Panc1 (cell line): ENCODE results near the gene MAN2B1. TPM values are rescaled to one million over a fixed set of nuclear protein-coding genes. Genes with fewer than 3 reads are reported as not detected.

ENCODE experiments used
- ATAC-seq: fragments of 200-7000 bp; cut with Tn5 transposase; 2 replicates; pipeline ENCODE4 v1.9.1; 2020; ENCODE audit warnings: mild to moderate bottlenecking, moderate library complexity
- BruUV-seq: library from RNA; stranded (reverse); fragments of 400-500 nt; replicated peaks from 2 replicates; lab custom pipeline; 2021; lab: Mats Ljungman, UMichigan
- CTCF ChIA-PET: fragments of 300-600 bp; sonication (Branson Sonifier 250); formaldehyde crosslinking; loops from one replicate; lab custom pipeline; 2022; ENCODE audit warnings: antibody characterized with exemption; lab: Charles Lee
- POLR2A ChIA-PET: fragments of 300-600 bp; sonication (Branson Sonifier 250); formaldehyde crosslinking; loops from one replicate; lab custom pipeline; 2022; ENCODE audit warnings: antibody characterized with exemption; lab: Charles Lee
- DNase-seq: peaks from one replicate; pipeline ENCODE4 v3.0.0-alpha.2; 2010; ENCODE audit warnings: low read depth, low spot score
- H3K27ac ChIP-seq: 2 replicates; pipeline ENCODE4 v1.5.1; 2011; ENCODE audit warnings: mild to moderate bottlenecking, low read length, inconsistent platforms
- H3K27me3 ChIP-seq: fragments of 200-500 bp; sonication (Bioruptor generic); 2 replicates; pipeline ENCODE4 v1.6.0; 2014; ENCODE audit warnings: low read length, inconsistent platforms; ENCODE audit not compliant: control insufficient read depth, insufficient read depth
- H3K36me3 ChIP-seq: fragments of 200-500 bp; sonication (Bioruptor generic); 2 replicates; pipeline ENCODE4 v1.5.1; 2014; ENCODE audit warnings: inconsistent platforms, mild to moderate bottlenecking, low read length, moderate library complexity; ENCODE audit not compliant: control insufficient read depth, insufficient read depth
- H3K4me1 ChIP-seq: 2 replicates; pipeline ENCODE4 v1.5.1; 2011; ENCODE audit warnings: inconsistent platforms, mild to moderate bottlenecking, low read length, moderate library complexity; ENCODE audit not compliant: control insufficient read depth, insufficient read depth
- H3K4me3 ChIP-seq, 2 experiments: 2 replicates each; pipeline ENCODE4 v1.5.1; 2011 to 2012; ENCODE audit warnings: low read depth in 2 of 2, low read length in 2 of 2, mild to moderate bottlenecking in 2 of 2, inconsistent platforms in 1 of 2, moderate library complexity in 1 of 2
- H3K9me3 ChIP-seq: fragments of 200-500 bp; sonication (Bioruptor generic); 2 replicates; pipeline ENCODE4 v1.5.1; 2014; ENCODE audit warnings: low read depth, mild to moderate bottlenecking, inconsistent platforms, low read length, moderate library complexity; ENCODE audit not compliant: control insufficient read depth, insufficient read depth
- CTCF ChIP-seq: fragments of 450-650 bp; IDR thresholded peaks from 2 replicates; pipeline ENCODE4 v1.5.1; 2017; ENCODE audit warnings: mild to moderate bottlenecking
- POLR2AphosphoS5 ChIP-seq: IDR thresholded peaks from 2 replicates; pipeline ENCODE4 v1.6.1; 2012; ENCODE audit warnings: mild to moderate bottlenecking, low read depth, low read length, moderate library complexity
- REST ChIP-seq, 2 experiments: IDR thresholded peaks; 2 replicates each; pipeline ENCODE4 v1.6.1; 2011 to 2012; ENCODE audit warnings: low read depth in 2 of 2, control low read depth in 1 of 2, low read length in 1 of 2, mild to moderate bottlenecking in 1 of 2, moderate library complexity in 1 of 2; ENCODE audit not compliant: insufficient read depth in 1 of 2
- SIN3A ChIP-seq: IDR thresholded peaks from 2 replicates; pipeline ENCODE4 v1.6.1; 2012; ENCODE audit warnings: low read depth, mild to moderate bottlenecking, low read length, moderate library complexity, borderline replicate concordance; ENCODE audit not compliant: insufficient read depth
- TCF7L2 ChIP-seq: IDR thresholded peaks from 2 replicates; pipeline ENCODE4 v1.6.1; 2011; ENCODE audit warnings: mild to moderate bottlenecking, low read depth, low read length, inconsistent platforms
- in situ Hi-C: cut with HindIII; loops from 2 replicates; pipeline ENCODE4 v1.10.0; 2016; ENCODE audit warnings: low sequenced_read_pairs, low pct_unique_long_range_greater_than_20kb
- intact Hi-C: fragments of 100-400 bp; cut with micrococcal nuclease; formaldehyde crosslinking; loops from one replicate; pipeline ENCODE4 v1.10.0; 2022; ENCODE audit not compliant: unreplicated experiment
- total RNA-seq: library from RNA; stranded (reverse); gene quantifications from one replicate; pipeline ENCODE4 v1.2.1, GENCODE V29; 2021; ENCODE audit not compliant: unreplicated experiment

MAN2B1 gene
- total RNA-seq, 1 experiment from 2014 or later = 43.0 TPM

- H3K4me3 ChIP-seq = no peak overlapping the region
- H3K4me1 ChIP-seq = peaks cover 3% of the 10 kb centered on the region
- CTCF ChIA-PET = no interaction called here
- intact Hi-C loops (no loop called here), in situ Hi-C loops (no loop called here)
- TF ChIP-seq POLR2AphosphoS5 (no peak), REST (IDR thresholded peaks at IDR 0.05; ENCODE audit: insufficient read depth in 1 of 2, low read depth in 2 of 2, low read length in 1 of 2) (no peak), TCF7L2 (no peak), CTCF (no peak), SIN3A (no peak)
- peaks cover 3% of the 10 kb centered on the region; the same call in 1 of the 2 replicates for H3K36me3 ChIP-seq
- no peak overlapping the region for H3K27ac ChIP-seq
- peak; percentile 22; the same call in 1 of the 2 replicates for ATAC-seq
- no peak for DNase-seq
- no TSS peak for BruUV-seq
- H3K9me3 ChIP-seq = no peaks in the 10 kb centered on the region
- no peaks in the 10 kb centered on the region for H3K27me3 ChIP-seq
- POLR2A ChIA-PET = no interaction called here
Observed at GRCh38 chr19:12664406-12665280, 1.9 kb downstream of the MAN2B1 start.

GRCh38 chr19:12660980-12661379, 5.6 kb downstream of the MAN2B1 start:
- intact Hi-C loops = no loop called here
- ATAC-seq (no peak), DNase-seq (no peak)
- Histone ChIP-seq H3K4me3 (no peak overlapping the region), H3K36me3 (no peaks in the 10 kb centered on the region), H3K4me1 (peaks cover 2% of the 10 kb centered on the region; the same call in 1 of the 2 replicates), H3K27ac (no peak overlapping the region), H3K27me3 (no peaks in the 10 kb centered on the region), H3K9me3 (no peaks in the 10 kb centered on the region)
- in situ Hi-C loops = no loop called here
- BruUV-seq = no TSS peak
- POLR2A ChIA-PET = interaction anchor here (0.6 kb wide), 1 partner anchor 22 kb away, joined by 4 read pairs; no protein-coding TSS in a partner anchor
- CTCF ChIA-PET = interaction anchor here (0.6 kb wide), 1 partner anchor 164 kb away, joined by 4 read pairs; no protein-coding TSS in a partner anchor
- no peak for TF ChIP-seq REST (IDR thresholded peaks at IDR 0.05; ENCODE audit: insufficient read depth in 1 of 2, low read depth in 2 of 2, low read length in 1 of 2)
- no peak for TF ChIP-seq SIN3A
- no peak for TF ChIP-seq POLR2AphosphoS5
- no peak for TF ChIP-seq TCF7L2
- no peak for TF ChIP-seq CTCF
